ENCODE results near the gene KCTD19. TPM values are rescaled to one million over a fixed set of nuclear protein-coding genes. Genes with fewer than 3 reads are reported as not detected.
"Not testable (repeated sequence)": the region's sequence is repeated elsewhere in the genome, so short reads cannot be mapped to it uniquely, and the experiment has no call there.

Gene KCTD19
- total RNA-seq (2022) (not detected in 2 replicates), Bru-seq, nascent RNA (percentile 6 among the genes with signal in this experiment), BruChase-seq, experiment 1, labeled RNA remaining after a 2-hour chase (percentile 7 among the genes with signal in this experiment), BruChase-seq, experiment 2, labeled RNA remaining after a 6-hour chase (not detected)
- long read RNA-seq, partial matches to known transcripts, result 0 of 32 reads
- long read RNA-seq, other reads (novel, unspliced or antisense), result 32 of 32 reads

DNA sequence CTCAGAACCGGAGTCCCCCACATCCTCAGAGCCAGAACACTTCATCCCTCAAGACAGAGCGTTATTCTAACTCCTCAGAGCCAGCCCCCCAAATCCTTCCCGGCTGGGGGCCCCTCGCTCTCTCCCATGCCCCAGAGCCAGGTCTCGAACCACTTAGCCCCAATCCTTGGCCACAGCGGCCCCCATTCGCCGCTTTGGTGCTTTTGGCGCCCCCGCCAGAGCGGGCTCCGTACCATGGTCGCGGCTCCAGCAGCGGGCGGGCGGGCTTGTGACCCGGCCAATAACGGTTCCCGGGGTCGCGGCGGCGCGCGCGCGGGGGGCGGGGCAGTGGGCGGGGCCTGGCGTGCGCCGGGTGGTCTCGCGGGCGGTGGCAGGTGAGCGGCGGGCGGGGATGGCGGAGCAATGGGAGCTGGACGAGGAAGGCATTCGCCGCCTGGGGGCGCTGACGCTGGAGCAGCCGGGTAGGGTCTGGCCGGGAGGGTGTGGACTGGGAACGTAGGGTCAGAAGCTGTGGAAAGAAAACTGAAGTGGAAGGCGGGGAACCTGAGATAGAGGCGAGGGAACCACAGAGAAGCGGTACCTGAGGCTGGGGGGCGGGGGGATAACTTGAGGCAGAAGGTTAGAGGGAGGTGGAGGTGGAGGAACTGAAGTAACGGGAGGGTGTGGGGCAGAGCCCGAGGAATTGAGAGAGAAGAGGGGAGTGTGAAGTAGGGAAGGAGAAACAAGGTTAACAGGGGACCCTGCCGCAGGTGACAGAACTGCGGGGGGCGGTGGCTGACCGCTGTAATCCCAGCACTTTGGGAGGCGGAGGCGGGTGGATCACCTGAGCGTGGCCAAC, at the start of gene KCTD19, which contains the start of gene LRRC36:
TSS of gene KCTD19 (minus strand) at position 270 of the 838 bp plus-strand sequence. CDS start at position 236, 34 bp downstream.
TSS of gene LRRC36 (plus strand) at position 344 of the 838 bp plus-strand sequence. CDS start at position 392, 48 bp downstream.
- intact Hi-C loops (cut with micrococcal nuclease; ENCODE audit: unreplicated experiment), result no loop called here
- no peak within 1 kb of the TSS for H3K27ac Mint-ChIP-seq (ENCODE audit: unreplicated experiment)

GRCh38 chr16:67376012-67376411, 49.5 kb upstream of the KCTD19 start:
- H3K4me3 ChIP-seq (ENCODE audit: low read depth, low read length); H3K36me3 Mint-ChIP-seq (ENCODE audit: insufficient read depth, unreplicated experiment); H3K4me1 ChIP-seq; POLR2A ChIA-PET; H3K9me3 Mint-ChIP-seq (ENCODE audit: unreplicated experiment); H3K4me1 Mint-ChIP-seq (ENCODE audit: low read depth, unreplicated experiment); BruUV-seq (replicated peaks); H3K27me3 ChIP-seq (replicated peaks; ENCODE audit: control insufficient read depth, insufficient read depth, low read length); H3K27ac Mint-ChIP-seq (ENCODE audit: unreplicated experiment); intact Hi-C loops (cut with micrococcal nuclease; ENCODE audit: unreplicated experiment); DNase-seq; H3K27me3 Mint-ChIP-seq (ENCODE audit: insufficient read depth, unreplicated experiment); H3K36me3 ChIP-seq (ENCODE audit: control insufficient read depth, insufficient read depth, low read length); H3K4me3 Mint-ChIP-seq (ENCODE audit: unreplicated experiment); H3K9me3 ChIP-seq: not testable (repeated sequence)
- CTCF ChIA-PET, result interaction anchor here (0.6 kb wide), 1 partner anchor 27 kb away, joined by 6 read pairs; no protein-coding TSS in a partner anchor

More for the DNA sequence above, at the start of gene KCTD19, which contains the start of gene LRRC36:
- peaks cover 22% of the 10 kb centered on the region for H3K4me1 ChIP-seq
- H3K36me3 ChIP-seq (ENCODE audit: control insufficient read depth, insufficient read depth, low read length), result no peaks in the 10 kb centered on the region
- no TSS peak for BruUV-seq (replicated peaks)
- H3K27me3 ChIP-seq (replicated peaks; ENCODE audit: control insufficient read depth, insufficient read depth, low read length), result no peaks in the 10 kb centered on the region
- Mint-ChIP-seq H3K36me3 (ENCODE audit: insufficient read depth, unreplicated experiment) (peaks cover 5% of the 10 kb centered on the region), H3K9me3 (ENCODE audit: unreplicated experiment) (peaks cover 10% of the 10 kb centered on the region), H3K27me3 (ENCODE audit: insufficient read depth, unreplicated experiment) (peaks cover 5% of the 10 kb centered on the region), H3K4me3 (ENCODE audit: unreplicated experiment) (peak within 1 kb of the TSS; percentile 60), H3K4me1 (ENCODE audit: low read depth, unreplicated experiment) (peaks cover 13% of the 10 kb centered on the region)
- ChIA-PET POLR2A (no interaction called here), CTCF (interaction anchor here (0.6 to 1.6 kb wide), 5 partner anchors 9 to 109 kb away, joined by 3 to 4 read pairs (median 3); no protein-coding TSS in a partner anchor)
- DNase-seq, result peak; percentile 62 to 72
- peak in 1 of 2 experiments; percentile 27 for TF ChIP-seq CTCF (IDR thresholded peaks at IDR 0.05; ENCODE audit: insufficient read depth in 1 of 2, low read depth in 1 of 2, low read length in 1 of 2, severe bottlenecking in 1 of 2, unreplicated experiment in 1 of 2)
- no peaks in the 10 kb centered on the region for H3K9me3 ChIP-seq
- peak within 1 kb of the TSS; percentile 35 for H3K4me3 ChIP-seq (ENCODE audit: low read depth, low read length)

DNA sequence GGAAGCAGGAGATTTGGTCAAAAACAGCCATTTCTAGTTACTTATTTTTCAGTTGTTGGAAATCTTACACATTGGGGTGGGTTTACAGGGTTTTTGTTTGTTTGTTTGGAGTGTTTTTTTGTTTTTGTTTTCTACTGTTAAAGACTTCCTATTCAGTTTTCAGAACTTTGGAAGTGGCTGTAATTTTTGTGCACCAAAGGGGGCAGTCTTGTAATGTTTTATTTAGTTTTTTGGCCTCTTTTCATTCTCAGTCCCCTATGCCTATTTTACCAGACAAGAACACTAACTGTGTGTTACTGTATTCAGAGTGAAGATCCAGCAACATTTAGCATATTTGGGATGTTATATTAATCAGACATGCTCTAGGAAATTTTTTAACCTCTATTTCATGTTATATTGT, 46.1 kb upstream of the KCTD19 start:
- Mint-ChIP-seq H3K4me3 (ENCODE audit: unreplicated experiment) (no peak overlapping the region), H3K27me3 (ENCODE audit: insufficient read depth, unreplicated experiment) (no peaks in the 10 kb centered on the region), H3K36me3 (ENCODE audit: insufficient read depth, unreplicated experiment) (no peaks in the 10 kb centered on the region), H3K27ac (ENCODE audit: unreplicated experiment) (no peak overlapping the region), H3K9me3 (ENCODE audit: unreplicated experiment) (no peaks in the 10 kb centered on the region), H3K4me1 (ENCODE audit: low read depth, unreplicated experiment) (no peaks in the 10 kb centered on the region)
- H3K36me3 ChIP-seq (ENCODE audit: control insufficient read depth, insufficient read depth, low read length), result no peaks in the 10 kb centered on the region
- POLR2A ChIA-PET, result interaction anchor here (0.6 kb wide), 1 partner anchor 142 kb away, joined by 3 read pairs; no protein-coding TSS in a partner anchor
- TF ChIP-seq CTCF (IDR thresholded peaks at IDR 0.05; ENCODE audit: insufficient read depth in 1 of 2, low read depth in 1 of 2, low read length in 1 of 2, severe bottlenecking in 1 of 2, unreplicated experiment in 1 of 2), result peak; percentile 55 to 58
- H3K9me3 ChIP-seq, result no peaks in the 10 kb centered on the region
- peak in 1 of 2 experiments; percentile 48 for DNase-seq
- CTCF ChIA-PET, result interaction anchor here (0.8 to 1.2 kb wide), 2 partner anchors 98 to 172 kb away, joined by 3 read pairs; no protein-coding TSS in a partner anchor
- H3K4me1 ChIP-seq, result no peaks in the 10 kb centered on the region
- BruUV-seq (replicated peaks), result no TSS peak
- no peak overlapping the region for H3K4me3 ChIP-seq (ENCODE audit: low read depth, low read length)
- H3K27me3 ChIP-seq (replicated peaks; ENCODE audit: control insufficient read depth, insufficient read depth, low read length), result no peaks in the 10 kb centered on the region
- intact Hi-C loops (cut with micrococcal nuclease; ENCODE audit: unreplicated experiment), result loop anchor here (1.0 kb wide), 3 partner anchors 56 to 93 kb away; no protein-coding TSS in a partner anchor
